ENCODE results near the gene PRKG1.

DNA sequence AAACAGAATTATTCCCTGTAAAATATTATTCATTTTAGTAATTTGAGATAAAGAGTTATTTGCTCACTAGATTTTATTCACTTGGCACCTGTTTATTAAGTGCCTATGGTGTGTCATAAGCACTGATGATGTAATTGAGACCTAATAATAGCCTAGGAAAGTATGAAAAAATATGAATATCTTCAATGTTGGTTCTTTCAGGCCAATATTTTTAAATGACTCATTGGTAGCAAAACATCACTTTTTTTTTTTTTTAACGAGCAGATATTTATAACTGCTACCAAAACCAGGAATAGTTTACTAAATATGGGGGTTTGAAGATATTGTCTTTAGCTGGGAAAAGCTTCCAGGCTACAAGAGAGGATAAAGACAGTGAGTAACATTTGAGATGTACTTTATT, 228.0 kb downstream of the PRKG1 start:
- TF ChIP-seq, protein P1, sequence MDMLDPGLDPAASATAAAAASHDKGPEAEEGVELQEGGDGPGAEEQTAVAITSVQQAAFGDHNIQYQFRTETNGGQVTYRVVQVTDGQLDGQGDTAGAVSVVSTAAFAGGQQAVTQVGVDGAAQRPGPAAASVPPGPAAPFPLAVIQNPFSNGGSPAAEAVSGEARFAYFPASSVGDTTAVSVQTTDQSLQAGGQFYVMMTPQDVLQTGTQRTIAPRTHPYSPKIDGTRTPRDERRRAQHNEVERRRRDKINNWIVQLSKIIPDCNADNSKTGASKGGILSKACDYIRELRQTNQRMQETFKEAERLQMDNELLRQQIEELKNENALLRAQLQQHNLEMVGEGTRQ (CRISPR knock-in tag; IDR thresholded peaks at IDR 0.05), result no peak
- no peak for TF ChIP-seq CTCF (IDR thresholded peaks at IDR 0.05)
- TF ChIP-seq SOX15 (CRISPR knock-in tag; IDR thresholded peaks at IDR 0.05), result no peak

All from WTC11 (cell line).